Measurements from ENCODE around the gene TFPT.

Gene TFPT, protein sequence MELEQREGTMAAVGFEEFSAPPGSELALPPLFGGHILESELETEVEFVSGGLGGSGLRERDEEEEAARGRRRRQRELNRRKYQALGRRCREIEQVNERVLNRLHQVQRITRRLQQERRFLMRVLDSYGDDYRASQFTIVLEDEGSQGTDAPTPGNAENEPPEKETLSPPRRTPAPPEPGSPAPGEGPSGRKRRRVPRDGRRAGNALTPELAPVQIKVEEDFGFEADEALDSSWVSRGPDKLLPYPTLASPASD

DNA sequence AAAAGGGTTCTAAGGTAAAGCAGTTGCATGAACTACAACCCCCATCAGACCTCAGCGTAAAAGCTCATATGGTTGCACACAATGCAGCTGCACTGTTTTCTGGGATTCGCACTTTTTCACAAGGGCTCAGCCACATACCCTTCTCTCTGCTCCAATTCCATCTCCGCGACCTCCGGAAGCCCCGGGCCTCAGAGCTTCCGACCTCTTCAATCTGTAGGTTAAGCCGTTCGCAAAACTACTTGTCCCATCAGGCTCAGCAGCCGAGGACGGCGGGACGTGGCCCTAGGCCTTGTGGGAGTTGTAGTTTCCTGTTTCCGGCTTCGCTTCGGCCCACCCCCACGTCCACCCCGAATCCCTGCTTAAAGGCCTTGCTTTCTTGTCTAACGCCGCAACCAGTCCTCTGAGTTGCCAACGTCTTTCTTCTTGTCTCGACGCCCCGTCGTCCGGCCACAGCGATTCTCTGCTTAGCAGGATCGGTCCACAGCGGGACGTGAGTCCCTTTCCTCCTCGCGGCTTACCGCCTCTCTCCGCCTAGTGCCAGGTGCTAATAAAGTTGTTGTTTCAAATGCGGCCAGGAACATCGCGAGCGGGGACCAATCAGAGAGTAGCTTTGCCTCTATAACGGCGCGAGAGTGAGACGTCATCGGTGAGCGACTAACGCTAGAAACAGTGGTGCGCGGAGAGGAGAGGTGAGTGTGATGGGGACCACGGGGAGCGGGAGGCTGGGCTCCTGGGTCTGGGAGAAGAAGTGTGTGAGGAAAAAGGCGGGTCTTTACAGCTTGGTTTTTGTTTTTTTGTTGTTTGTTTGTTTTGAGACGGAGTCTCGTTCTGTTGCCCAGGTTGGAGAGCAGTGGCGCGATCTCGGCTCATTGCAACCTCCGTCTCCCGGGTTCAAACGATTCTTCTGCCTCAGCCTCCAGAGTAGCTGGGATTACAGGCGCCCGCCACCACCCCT is at the start of gene TFPT, which contains the start of gene PRPF31:
Gene TFPT, minus strand, starts transcription at position 549 of the 955 bp plus-strand sequence. Its CDS starts 388 bp downstream, at position 161.
Gene PRPF31, plus strand, starts transcription at position 646 of the 955 bp plus-strand sequence. CDS start 2,525 bp downstream, outside the sequence.
- FAIRE-seq = peak; percentile 91

DNA sequence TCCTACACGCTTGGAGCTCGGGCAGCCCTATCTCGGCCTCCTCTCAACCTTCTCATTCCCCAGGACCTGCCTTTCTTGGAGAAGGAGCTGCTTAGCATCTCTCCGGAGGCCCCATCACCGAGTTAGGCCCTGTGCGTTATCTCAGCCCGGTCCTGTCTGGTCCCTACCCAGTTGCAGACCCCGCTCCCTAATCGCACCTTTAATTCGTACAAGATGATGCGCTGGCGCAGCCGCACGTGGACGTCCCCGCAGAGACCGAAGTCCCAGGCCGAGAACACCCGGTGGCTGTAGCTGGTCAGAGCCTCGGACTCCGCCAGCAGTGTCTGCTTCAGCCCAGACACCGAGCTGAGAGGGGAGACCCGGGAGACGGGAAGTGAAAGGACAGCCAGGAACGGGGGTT is 49.8 kb upstream of the TFPT start:
- no peak for FAIRE-seq

DNA sequence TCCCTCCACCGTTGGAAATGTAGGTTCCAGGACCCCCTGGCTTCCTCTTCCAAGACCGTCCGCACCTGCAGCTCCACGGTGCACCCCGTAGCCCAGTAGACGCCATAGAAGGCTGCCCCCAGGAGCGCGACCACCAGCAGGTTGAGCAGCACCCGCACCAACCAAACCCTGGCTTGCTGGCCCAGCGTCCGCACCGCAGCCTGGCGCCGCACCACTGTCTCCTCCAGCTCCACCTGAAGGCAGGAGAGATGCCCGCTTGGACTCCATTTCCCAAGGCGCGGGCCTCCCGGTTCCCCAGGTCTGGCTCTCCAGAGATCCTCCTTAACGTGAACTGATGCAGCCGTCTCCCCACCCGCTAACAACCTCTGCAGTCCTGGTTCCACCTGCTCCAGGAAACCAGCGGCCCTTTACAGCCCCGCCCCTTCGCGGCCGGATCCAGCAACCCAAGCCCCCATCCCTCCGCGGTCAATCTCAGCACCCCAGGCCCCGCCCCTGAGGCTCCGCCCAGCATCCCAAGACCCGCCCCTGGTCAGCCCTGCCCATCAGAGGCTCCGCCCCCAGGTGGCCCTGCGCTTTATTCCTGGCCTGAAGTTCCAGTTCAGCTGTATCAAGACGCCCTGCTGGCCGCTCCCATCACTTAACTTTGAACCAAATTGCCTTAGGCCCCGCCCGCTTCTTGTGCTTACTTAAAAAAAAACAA is 49.1 kb upstream of the TFPT start:
- no peak for FAIRE-seq

DNA sequence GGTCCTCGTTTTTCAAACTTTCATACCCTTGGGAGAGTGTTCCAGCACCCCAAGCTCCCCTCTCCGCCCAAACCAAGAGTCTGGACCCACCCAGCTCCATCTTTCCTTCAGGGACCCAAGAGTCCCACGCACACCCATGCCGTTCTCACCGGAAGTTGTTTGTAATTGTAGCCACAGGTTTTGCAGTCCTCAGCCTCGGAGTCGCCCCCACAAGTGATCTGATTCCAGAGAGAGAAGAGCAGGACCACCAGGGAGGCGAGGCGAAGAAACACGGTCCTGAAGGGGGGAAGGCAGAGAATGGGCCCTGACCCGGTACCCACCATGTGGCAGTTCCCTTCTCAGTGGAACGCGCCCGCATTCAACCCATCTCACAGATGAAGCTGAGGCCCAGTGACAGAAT is 47.4 kb upstream of the TFPT start:
- FAIRE-seq = no peak

DNA sequence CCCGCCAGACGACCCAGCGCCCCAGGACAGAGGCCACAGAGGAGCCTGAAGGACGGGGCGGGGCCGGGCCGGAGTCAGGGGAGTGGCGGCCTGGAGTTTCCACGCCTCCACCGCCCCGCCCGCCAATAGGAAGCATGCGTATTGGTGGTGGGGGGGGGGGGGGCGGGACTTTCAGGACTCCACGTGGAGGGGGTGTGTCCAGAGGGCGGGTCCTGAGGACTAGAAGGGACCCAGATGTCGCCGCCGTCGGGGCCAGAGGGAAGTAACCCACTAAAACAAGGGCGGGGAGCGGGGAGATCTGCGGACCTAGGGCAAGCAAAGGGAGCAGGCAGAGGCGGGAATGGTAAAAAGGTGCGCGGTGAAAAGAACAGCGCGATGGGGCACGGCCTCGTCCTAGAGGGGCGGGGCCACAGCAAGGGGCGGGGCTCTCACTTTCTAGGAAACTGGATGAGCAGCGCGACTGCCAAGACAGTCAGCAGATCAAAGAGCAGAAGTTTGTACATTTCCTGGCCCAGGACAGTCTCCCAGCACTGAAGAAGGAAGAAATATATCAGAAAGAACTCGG is 46.9 kb upstream of the TFPT start:
- FAIRE-seq = no peak

DNA sequence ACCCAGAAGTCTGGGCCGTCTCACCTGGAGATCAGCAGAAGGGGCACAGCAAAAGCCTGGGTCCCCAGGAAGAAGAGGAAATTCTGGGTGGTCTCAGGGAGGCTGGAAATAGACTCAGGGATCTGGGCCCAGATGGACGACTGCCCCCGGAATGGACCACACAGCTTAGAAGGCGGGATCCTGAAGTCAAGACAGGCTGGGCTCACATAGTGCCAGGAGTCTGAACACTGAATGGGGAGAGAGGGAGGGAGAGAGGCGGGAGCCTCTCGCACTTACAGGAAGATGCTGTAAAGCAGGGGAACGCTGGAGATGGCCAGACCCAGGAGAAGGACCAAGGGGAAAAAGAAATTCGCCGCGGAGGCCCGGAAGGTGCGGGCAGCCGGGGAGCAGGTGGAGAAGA is 45.4 kb upstream of the TFPT start:
- no peak for FAIRE-seq

DNA sequence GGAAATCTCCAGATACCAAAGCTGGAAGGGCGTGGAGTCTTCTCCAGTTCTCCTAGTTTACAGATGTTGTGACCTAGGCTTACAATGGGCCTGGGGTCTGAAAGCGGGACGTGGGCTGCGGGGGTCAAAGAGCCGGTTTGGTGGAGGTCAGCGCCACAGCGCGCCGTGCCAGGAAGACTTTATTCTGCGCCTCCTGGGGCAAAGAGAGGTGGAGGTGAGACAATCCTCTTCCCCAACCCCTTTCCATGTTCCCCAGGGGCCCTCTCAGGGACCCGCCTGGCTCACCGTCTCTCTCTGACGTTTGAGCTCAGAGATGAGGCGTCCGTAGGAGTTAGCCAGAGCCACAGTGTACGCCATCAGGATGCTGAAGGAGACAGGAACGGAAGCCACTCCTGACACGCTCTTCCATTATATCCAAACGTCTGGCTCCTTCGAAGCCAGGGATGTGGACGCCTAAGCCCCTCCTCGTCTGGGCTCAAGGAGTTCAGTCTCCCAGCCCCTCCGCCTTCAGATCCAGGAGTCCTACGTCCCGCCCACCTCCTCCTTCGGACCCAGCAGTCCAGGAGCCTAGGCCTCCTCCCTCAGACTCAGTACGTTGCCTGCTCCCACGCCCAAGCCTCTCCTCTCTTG is 44.8 kb upstream of the TFPT start:
- no peak for FAIRE-seq

DNA sequence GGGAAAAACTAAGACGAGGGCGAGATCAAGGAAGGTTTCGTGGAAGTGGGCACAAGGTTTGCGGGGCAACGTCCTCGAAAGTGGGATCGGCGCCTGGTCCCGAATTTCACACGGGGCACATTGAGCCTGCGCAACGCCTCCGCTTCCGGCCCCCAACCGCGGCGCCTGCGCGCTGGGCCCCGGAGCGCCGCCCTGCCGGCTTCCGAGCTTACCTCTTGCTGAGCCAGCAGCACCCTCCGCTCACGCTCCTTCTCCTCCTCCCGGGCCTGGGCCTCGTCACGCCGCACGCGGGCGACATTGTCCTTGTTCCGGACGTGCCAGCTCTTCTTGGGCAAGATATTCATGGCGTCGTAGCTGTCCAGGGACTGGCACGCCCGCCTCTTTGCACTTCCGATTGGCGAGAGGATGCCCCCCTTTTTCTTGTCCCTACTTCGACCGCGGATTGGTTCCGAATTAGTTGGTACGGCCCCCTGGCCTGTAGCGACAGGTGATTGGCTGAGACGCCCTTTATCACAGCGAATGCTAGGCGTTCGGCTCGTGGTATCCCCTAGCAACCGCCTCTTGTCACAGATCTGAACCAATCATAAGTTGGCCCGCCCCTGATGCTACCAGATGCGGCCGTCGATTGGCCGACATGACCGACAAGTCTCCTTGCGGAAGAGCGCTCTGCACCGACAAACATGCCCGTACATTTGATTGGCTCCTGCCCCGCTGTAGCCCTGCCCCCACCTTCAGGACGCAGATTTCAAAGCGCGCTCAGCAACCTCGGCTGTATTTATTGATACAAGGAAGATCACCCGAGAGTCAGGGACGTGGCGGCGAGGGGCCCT is 44.1 kb upstream of the TFPT start, which contains the start of gene LENG1:
Gene LENG1, minus strand, starts transcription at position 370 of the 830 bp plus-strand sequence. Its CDS starts 26 bp downstream, at position 344.
- FAIRE-seq = peak; percentile 100

DNA sequence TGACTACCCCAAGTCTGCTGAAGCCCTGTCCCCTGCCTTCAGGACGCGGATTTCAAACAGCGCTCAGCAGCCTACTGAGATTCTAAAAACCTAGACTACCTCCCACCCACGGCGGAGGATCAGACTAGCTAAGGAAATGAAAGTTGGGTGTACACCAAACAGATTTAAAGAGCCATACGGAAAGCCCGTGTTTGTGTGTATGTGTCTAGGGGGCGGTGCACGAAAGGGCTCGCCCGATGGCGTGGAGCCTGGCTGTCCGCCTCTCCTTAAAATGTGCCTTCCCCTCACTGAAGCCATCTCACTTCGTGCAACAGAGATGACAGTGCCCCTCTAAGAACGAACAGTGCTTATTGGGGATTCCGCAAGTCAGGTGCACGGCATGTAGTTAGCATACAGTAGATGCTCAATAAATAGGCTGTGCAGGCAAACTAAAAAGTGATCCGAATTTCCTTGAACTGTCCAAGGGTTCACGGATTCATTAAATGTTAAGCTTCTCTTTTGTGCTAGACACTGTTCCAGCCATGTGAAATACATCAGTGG is 43.4 kb upstream of the TFPT start:
- FAIRE-seq = no peak

DNA sequence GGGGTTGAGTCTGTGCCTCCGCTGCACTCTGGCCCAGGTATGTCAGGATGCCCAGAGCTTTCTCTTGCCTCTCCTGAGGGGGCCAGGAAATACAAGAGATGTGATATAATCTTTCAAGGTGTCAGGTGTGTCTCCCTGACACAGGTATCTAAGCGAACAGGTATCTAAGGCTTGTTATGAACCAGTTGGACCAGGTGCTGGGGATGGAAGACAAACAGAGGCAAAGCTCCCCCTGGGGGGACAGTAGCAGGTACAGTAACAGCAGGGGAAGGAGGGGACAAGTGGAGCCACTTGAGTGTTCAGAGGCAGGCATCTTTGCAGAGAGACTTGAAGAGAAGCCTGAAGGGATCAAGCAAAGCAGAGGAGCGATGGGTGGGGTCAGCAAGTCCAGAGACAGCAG is 41.5 kb upstream of the TFPT start:
- FAIRE-seq = no peak

DNA sequence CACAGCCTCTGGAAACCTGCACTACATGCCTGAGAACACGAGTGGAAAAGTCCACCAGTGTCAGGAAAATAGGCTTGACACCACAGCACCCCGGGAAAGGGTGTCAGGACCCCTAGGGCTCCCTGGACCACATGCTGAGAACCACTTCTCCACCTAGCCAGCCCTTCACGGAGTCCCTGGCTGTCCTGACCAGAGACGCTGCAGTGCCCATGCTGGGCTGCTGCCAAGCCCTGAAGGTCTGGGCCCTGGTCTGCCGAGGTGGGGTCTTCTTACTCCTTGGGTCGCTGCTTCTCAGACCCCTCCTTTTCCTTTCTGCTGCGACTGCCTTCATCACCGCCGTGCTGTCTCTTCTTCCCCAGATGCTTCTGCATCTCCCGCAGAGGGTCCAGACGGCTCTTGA is 41.0 kb upstream of the TFPT start:
- no peak for FAIRE-seq

DNA sequence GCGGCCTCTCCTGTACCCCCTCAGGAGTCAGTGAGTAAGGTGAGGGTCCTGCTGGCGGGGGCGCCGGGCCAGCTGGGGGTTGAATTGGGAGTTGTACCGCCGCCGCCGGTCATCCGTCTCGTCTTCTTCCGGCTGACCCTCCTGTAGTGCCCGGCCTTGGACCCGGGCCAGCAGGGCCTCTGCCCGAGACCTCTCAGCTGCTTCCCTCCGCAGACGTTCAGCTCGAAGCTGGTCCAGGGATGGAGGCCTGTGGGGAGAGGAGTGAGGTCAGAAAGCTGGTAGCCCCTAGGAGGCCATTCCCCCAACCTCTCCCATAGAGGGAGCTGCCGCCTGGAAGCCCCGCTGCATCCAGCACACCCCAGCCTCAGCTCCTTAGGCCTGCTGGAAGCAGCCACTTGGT is 40.2 kb upstream of the TFPT start:
- FAIRE-seq = no peak

DNA sequence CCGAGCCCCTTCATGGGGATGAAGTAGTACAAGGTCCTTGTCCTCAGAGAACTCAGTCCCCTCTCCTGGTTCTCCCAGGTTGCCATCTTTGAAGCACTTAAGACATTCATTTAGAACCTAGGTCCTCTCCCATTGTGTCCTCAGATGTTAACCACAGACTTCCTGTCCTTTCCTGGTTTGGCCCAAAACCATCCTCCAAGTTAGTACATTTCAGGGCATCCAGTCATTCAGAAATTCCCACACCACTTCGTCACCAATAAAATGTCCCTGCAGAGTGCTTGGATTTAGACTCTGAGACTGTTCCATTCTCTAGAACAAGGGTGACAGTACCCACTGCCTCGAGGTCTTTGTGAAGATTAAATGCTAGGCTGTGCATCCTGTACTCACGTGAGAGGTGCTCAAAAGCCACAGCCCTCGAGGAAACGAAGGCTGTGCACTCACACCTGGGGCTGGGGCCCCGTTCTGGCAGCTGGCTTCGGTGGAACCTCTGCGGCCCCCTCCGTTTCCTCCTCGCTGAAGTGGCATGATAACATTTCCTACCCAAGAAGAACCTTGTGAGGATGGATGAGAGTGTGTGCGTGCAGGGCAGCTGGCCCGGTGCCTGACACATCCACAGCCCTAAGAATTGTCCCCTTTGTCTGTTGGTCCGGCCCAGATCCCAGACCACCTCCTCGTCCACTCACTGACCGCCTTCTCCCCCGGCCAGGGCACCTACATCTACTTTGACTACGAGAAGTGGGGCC is 39.3 kb upstream of the TFPT start:
- no peak for FAIRE-seq

DNA sequence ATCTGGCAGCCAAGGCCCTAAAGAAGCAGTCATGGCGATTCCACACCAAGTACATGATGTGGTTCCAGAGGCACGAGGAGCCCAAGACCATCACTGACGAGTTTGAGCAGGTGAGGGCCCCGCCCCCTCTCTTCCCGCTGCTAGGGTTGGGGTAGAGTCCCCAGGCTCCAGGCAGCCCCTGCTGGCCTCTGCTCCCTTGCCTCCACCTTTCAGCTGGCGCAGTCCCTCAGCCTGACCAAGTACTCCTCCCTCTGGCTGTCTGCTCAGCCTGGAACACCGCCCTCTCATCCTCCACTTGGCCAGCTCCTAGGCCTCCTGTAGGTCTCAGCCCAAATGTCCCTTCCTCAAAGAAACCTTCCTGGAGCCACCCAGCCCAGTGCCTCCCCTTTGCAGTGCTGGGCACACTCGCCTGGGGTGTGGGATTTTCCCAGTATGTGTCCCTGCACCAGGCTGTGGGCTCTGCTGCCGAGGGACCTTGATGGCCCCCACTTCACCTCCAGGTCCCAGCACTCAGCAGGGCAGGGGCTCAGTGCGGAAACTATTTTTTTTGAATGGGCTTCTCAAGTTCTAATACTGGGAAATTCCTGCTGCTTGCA is 38.4 kb upstream of the TFPT start:
- no peak for FAIRE-seq

DNA sequence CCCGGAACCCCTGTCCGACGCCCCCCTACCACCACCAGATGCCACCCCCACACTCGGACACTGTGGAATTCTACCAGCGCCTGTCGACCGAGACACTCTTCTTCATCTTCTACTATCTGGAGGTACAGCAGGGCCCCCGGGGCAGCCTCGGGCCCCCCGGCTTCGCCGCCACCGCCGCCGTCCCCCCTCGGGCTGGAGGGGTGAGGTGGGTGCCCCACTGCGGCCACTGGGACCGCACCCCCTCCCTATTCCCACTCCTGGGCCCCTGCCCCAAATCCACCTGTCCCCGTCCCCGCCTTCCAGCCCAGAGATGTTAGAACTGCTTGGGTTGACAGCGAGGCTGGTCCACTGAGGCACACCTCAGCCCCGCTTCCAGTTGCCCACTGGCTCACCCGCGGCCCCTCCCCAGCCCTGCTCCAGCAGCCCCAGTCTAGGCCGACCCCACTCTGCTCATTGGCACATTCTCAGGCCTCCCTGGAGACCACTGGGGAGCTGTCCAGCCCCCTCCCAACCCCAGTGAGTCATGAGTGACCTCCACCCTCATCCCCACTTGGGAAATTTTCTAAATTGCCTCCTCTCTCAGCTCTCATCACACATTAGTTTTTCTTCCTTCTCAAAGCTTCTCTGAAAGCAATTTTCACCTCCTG is 37.5 kb upstream of the TFPT start:
- no peak for FAIRE-seq

DNA sequence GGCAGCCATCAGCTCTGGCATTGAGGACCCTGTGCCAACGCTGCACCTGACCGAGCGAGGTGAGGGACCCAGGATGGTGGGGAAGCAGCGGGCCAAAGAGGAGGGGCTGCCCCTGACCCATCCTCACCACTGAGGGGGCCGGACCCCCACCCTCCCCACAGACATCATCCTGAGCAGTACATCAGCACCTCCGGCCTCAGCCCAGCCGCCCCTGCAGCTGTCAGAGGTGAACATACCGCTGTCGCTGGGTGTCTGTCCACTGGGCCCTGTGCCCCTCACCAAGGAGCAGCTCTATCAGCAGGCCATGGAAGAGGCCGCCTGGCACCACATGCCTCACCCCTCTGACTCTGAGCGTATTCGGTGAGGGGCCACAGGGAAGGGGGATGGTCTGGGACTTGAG is 36.8 kb upstream of the TFPT start:
- FAIRE-seq = no peak

DNA sequence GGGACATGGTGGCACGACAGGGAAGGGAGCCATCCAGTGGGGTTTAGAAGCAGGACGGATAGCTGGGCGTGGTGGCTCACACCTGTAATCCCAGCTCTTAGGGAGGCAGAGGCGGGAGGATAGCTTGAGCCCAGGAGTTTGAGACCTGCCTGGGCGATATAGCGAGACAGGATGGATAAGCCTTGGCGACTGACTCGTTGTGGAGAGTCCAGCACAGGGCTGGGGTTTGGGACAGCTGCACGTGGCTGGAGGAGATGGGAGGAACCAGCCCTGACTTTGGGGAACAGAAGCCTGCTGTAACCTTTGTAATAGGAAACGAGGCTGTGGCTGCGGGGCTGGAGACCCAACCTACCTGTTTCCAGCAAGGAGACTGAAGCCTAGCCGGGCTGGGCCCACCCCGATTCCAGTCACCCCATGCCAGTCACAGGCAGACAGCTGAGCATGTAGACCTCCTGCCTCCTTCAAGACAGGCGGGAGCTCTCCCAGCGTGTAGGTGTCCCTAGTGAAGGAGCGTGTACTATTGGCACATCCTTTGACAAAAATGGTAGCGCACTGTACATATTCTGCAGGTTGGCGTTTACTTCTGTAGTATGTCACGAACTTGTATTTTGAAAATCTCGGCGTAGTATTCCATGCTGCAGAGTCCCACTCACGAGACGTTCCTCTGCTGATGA is 36.0 kb upstream of the TFPT start:
- no peak for FAIRE-seq

DNA sequence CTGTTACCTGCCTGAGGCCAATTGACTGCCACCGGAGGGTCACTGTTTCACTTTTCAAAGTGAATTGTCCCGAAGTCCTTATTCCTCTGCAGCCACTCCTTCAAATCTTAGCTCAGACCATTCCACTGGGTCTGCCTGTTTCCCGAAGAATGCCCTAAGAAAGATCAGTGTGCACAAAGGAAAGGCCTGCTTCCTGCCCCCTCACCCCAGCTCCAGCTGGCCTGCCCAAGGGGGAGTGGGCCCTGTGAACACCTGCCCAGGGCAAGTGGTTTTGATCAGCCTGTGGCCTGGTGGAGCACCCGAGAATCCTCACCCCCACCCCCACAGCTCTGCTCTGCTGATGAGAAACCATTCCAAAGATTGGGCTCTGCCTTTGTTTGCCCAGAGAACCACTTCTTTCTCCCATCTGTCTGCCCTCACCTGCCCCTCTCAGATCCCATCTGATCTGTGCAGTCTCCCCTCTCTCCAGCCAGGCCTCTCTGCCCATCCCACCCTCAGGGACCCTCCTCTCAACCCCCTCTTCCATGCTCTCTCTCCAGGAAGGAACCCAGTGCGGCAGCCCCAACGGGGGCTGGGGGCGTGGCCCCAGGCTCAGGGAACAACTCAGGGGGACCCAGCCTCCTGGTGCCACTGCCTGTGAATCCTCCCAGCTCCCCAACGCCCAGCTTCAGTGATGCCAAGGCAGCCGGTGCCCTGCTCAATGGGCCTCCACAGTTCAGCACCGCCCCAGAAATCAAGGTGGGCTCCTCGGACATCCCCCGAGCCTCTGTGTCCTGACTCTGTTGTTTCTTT is 33.8 kb upstream of the TFPT start:
- no peak for FAIRE-seq
